Peyer's patch (tissue), 4 donors: Measurements from ENCODE around the gene FBXO48.

Source experiments
- CTCF ChIP-seq, 6 experiments: fragments of 450-650 bp in 4 of 6; fragments of 200-600 bp in 2 of 6; sonication (generic) in 1 of 6; IDR thresholded peaks; one replicate each; pipeline ENCODE4 v1.5.1; 2017 to 2019; ENCODE audit warnings: antibody characterized with exemption in 6 of 6, mild to moderate bottlenecking in 3 of 6, moderate library complexity in 1 of 6
- POLR2A ChIP-seq, 2 donors: fragments of 450-650 bp; IDR thresholded peaks; one replicate each; pipeline ENCODE4 v1.5.1; 2017; ENCODE audit warnings: antibody characterized with exemption in 2 of 2, mild to moderate bottlenecking in 2 of 2, moderate library complexity in 2 of 2

- no peak for TF ChIP-seq CTCF (IDR thresholded peaks at IDR 0.05)
- TF ChIP-seq POLR2A (IDR thresholded peaks at IDR 0.05) = no peak
These were observed 35.6 kb downstream of the FBXO48 start for GRCh38 chr2:68431316-68431972.
